RKO (cell line): ENCODE data around the gene LRRC41.
"Not testable (repeated sequence)": the region's sequence is repeated elsewhere in the genome, so short reads cannot be mapped to it uniquely, and the experiment has no call there.

Experiments
- DNase-seq: peaks from one replicate; pipeline ENCODE4 v3.0.0-alpha.2; 2016; ENCODE audit warnings: low spot score

Gene LRRC41

DNA sequence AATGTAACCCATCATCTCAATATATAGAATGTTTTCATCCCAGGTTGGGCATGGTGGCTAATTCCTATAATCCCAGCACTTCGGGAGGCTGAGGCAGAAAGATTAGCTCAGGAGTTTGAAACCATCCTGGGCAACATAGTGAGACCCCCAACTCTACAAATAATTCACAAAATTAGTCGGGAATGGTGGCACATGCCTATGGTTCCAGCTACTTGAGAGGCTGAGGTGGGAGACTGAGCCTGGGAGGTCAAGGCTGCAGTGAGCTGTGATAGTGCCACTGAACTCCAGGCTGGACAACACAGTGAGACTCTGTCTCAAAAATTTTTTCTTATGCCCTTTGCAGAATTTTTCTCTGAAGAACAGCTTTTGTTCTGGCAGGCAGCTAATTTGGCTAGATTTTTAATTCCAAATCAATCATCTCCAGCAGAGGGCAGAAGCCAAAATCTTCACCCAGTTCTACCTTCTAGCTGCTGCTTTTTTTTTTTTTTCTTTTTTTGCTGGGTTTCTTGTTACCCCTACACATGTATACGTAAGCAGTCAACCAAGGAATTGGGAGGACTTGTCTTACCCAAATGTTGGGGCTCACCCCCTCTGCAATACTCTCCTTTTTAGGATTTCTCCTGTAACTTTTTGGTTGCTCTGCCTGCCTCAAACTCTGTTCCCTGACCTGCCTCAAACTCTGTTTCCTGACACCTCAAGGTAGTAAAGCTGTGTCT, 58.6 kb downstream of the LRRC41 start:
- peak; percentile 65 for DNase-seq

GRCh38 chr1:46243831-46244230, 59.6 kb downstream of the LRRC41 start:
- DNase-seq: not testable (repeated sequence)

DNA sequence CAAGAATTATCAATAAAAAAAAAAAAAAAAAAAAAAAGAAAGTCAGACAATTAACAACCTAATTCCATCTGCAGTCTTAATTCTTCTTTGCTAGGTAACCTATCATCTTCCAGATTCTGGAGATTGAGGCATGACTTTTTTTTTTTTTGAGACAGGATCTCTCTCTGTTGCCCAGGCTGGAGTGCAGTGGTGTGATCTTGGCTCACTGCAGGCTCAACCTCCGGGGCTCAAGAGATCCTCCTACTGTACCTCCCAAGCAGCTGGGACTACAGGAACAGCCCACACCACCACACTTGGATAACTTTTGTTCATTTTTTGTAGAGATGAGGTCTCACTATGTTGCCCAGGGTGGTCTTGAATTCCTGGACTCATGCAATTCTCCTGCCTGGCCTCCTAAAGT, 60.5 kb downstream of the LRRC41 start:
- no peak for DNase-seq

DNA sequence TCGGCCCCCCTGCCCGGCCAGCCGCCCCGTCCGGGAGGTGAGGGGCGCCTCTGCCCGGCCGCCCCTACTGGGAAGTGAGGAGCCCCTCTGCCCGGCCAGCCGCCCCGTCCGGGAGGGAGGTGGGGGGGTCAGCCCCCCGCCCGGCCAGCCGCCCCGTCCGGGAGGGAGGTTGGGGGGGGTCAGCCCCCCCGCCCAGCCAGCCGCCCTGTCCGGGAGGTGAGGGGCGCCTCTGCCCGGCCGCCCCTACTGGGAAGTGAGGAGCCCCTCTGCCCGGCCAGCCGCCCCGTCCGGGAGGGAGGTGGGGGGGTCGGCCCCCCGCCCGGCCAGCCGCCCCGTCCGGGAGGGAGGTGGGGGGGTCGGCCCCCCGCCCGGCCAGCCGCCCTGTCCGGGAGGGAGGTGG, 61.7 kb downstream of the LRRC41 start:
- DNase-seq: not testable (repeated sequence)

DNA sequence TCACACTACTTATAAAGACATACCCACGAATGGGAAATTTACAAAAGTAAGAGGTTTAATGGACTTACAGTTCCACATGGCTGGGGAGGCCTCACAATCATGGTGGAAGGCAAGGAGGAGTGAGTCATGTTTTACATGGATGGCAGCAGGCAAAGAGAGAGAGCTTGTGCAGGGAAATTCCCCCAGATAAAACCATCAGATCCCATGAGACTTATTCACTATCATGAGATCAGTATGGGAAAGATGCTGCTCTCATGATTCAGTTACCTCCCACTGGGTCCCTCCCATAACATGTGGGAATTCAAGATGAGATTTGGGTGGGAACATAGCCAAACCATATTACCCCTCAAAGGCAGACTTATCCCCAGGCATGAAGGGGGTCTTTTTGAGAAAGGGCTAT, 64.6 kb downstream of the LRRC41 start:
- not testable (repeated sequence) for DNase-seq

DNA sequence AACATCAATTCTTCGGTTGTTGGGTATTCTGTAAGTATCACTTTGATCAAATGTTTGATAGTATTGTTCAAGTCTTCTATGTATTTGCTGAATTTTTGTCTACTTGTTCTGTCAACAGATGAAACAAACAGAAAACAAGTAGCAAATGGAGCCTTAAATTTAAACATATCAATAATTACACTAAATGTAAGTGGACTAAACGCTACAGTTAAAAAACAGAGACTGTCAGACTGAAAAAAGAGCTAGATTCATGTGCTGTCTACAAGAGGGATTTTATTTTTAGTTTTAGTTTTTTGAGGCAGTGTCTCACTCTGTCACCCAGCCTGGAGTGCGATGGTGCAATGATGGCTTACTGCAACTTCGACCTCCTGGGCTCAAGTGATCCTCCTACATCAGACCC, 66.5 kb downstream of the LRRC41 start:
- no peak for DNase-seq

GRCh38 chr1:46231231-46231630, 72.2 kb downstream of the LRRC41 start:
- DNase-seq: not testable (repeated sequence)
